GM10266 (cell line): ENCODE data around the gene SLC38A2.

Experiments used
- DNase-seq: peaks from one replicate; pipeline ENCODE4 v3.0.0; 2012; ENCODE audit errors: extremely low spot score
- CTCF ChIP-seq: IDR thresholded peaks from 2 replicates; pipeline ENCODE4 v1.5.1; 2012; ENCODE audit warnings: mild to moderate bottlenecking, low read depth; ENCODE audit not compliant: control insufficient read depth, insufficient read depth; ENCODE audit errors: missing control alignments

The SLC38A2 gene

DNA sequence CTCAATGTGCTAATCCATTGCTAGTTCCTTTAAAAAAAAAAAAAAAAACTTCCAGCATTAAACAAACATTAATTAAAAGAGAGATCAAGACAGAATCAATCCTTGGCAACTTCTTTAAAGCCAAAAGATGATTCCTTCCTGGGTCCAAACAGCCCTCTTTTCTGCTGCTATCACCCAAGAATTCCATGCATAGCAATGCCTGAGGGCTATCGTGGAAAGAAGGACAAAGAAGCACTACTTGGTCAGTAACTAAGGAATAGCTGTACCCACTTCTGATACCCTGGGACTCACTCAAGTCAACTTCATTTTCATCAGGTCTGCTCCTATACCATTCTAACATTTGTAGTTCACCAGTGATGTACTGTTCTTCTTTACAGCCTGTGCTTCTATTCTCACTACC lies 51.8 kb downstream of the SLC38A2 start:
- TF ChIP-seq CTCF = no peak

GRCh38 chr12:46318037-46318436 lies 54.5 kb downstream of the SLC38A2 start:
- DNase-seq = no peak

More for the DNA sequence above, 51.8 kb downstream of the SLC38A2 start:
- no peak for DNase-seq

More at GRCh38 chr12:46318037-46318436, 54.5 kb downstream of the SLC38A2 start:
- TF ChIP-seq CTCF = no peak
